AG09319 (cell line): ENCODE results near the gene SYNPR.

Experiments used
- DNase-seq: peaks from one replicate; pipeline ENCODE4 v3.0.0-alpha.2; 2010; ENCODE audit warnings: low read depth; ENCODE audit errors: extremely low read depth
- CTCF ChIP-seq: IDR thresholded peaks from 2 replicates; pipeline ENCODE4 v1.5.1; 2011; ENCODE audit warnings: low read depth, mild to moderate bottlenecking, inconsistent platforms, low read length, moderate library complexity

Gene SYNPR

GRCh38 chr3:63456901-63457300, 178.8 kb downstream of the SYNPR start:
- TF ChIP-seq CTCF = no peak
- no peak for DNase-seq

GRCh38 chr3:63458405-63458804, 180.3 kb downstream of the SYNPR start:
- no peak for TF ChIP-seq CTCF
- DNase-seq = no peak

GRCh38 chr3:63462732-63463131, 184.6 kb downstream of the SYNPR start:
- no peak for TF ChIP-seq CTCF
- no peak for DNase-seq

- no peak for DNase-seq
- no peak for TF ChIP-seq CTCF
Measured at GRCh38 chr3:63467392-63467791, 189.3 kb downstream of the SYNPR start.

GRCh38 chr3:63470745-63471144, 192.6 kb downstream of the SYNPR start:
- TF ChIP-seq CTCF = no peak
- DNase-seq = no peak

GRCh38 chr3:63471781-63472180, 193.7 kb downstream of the SYNPR start:
- no peak for DNase-seq
- no peak for TF ChIP-seq CTCF

GRCh38 chr3:63473641-63474166, 195.6 kb downstream of the SYNPR start:
- no peak for DNase-seq
- TF ChIP-seq CTCF = no peak
